ENCODE results near the gene RGL2.

The RGL2 gene

GRCh38 chr6:33247977-33248642 is 50.6 kb downstream of the RGL2 start:
- peak; percentile 96 for TF ChIP-seq CTCF (IDR thresholded peaks at IDR 0.05; ENCODE audit: insufficient read depth, low read depth, low read length, missing control alignments)
- peak overlapping the region; percentile 69 for H3K4me3 ChIP-seq (ENCODE audit: low read depth, low read length)
- peak; percentile 92 for DNase-seq (ENCODE audit: low read depth)

GRCh38 chr6:33243476-33243875 is 55.3 kb downstream of the RGL2 start:
- no peak for DNase-seq (ENCODE audit: low read depth)

GRCh38 chr6:33241968-33242367 is 56.8 kb downstream of the RGL2 start:
- no peak for DNase-seq (ENCODE audit: low read depth)
- TF ChIP-seq CTCF (IDR thresholded peaks at IDR 0.05; ENCODE audit: insufficient read depth, low read depth, low read length, missing control alignments): no peak

More at GRCh38 chr6:33243476-33243875, 55.3 kb downstream of the RGL2 start:
- TF ChIP-seq CTCF (IDR thresholded peaks at IDR 0.05; ENCODE audit: insufficient read depth, low read depth, low read length, missing control alignments): no peak
- no peak overlapping the region for H3K4me3 ChIP-seq (ENCODE audit: low read depth, low read length)

More at GRCh38 chr6:33241968-33242367, 56.8 kb downstream of the RGL2 start:
- no peak overlapping the region for H3K4me3 ChIP-seq (ENCODE audit: low read depth, low read length)

Measured in GM12865 (cell line).